ENCODE results near the gene PCSK5.

- TF ChIP-seq CTCF (IDR thresholded peaks at IDR 0.05; ENCODE audit: poor library complexity, severe bottlenecking) = no peak
- TF ChIP-seq REST (IDR thresholded peaks at IDR 0.05; ENCODE audit: borderline replicate concordance) = no peak
- TF ChIP-seq TAF1 (IDR thresholded peaks at IDR 0.05; ENCODE audit: low read depth) = no peak
- no peak for TF ChIP-seq SMC3 (conservative IDR thresholded peaks at IDR 0.05; ENCODE audit: poor library complexity)
- TF ChIP-seq MXI1 (conservative IDR thresholded peaks at IDR 0.05; ENCODE audit: poor library complexity, severe bottlenecking) = no peak
- no peak for TF ChIP-seq EZH2 (IDR thresholded peaks at IDR 0.05; ENCODE audit: borderline replicate concordance, insufficient read depth, low read length, poor library complexity, severe bottlenecking)
These were observed 439.6 kb downstream of the PCSK5 start for GRCh38 chr9:76330034-76330433.

Data from neural cell (in vitro differentiated cells).